Bronchial epithelial cell (primary cell): Measurements from ENCODE around the gene PCDHGA11. TPM values are rescaled to one million over a fixed set of nuclear protein-coding genes. Genes with fewer than 3 reads are reported as not detected.
"Not testable (repeated sequence)": the region's sequence is repeated elsewhere in the genome, so short reads cannot be mapped to it uniquely, and the experiment has no call there.

Source experiments
- DNase-seq: peaks from one replicate; pipeline ENCODE4 v3.0.0-alpha.2; 2010; ENCODE audit warnings: low read depth
- FAIRE-seq: peaks from 2 replicates; lab custom pipeline; 2011; peaks lifted over from hg19 to GRCh38; lab: Jason Lieb, UNC
- H3K27me3 ChIP-seq: 2 replicates; pipeline ENCODE4 v1.5.1; 2011; ENCODE audit warnings: low read length; ENCODE audit not compliant: control insufficient read depth, insufficient read depth
- H3K36me3 ChIP-seq: 2 replicates; pipeline ENCODE4 v1.5.1; 2011; ENCODE audit warnings: low read length; ENCODE audit not compliant: control insufficient read depth, insufficient read depth
- H3K4me3 ChIP-seq: 2 replicates; pipeline ENCODE4 v1.5.1; 2011; ENCODE audit warnings: mild to moderate bottlenecking, low read depth, low read length, control low read depth
- total RNA-seq: library from RNA; depleted of rRNA; stranded (reverse); fragments of >200 nt; gene quantifications from 2 replicates; pipeline ENCODE4 v1.2.1, GENCODE V29; 2014
- TF ChIP-seq, protein P1 (sequence below): IDR thresholded peaks from 2 replicates; pipeline ENCODE4 v1.5.1; 2011; ENCODE audit warnings: mild to moderate bottlenecking, moderate library complexity, low read length, control low read depth, inconsistent platforms; ENCODE audit not compliant: insufficient read depth, severe bottlenecking

Gene PCDHGA11
- total RNA-seq, result 1.6 and 3.2 TPM in 2 replicates

GRCh38 chr5:141420855-141421488 lies at the start of gene PCDHGA11:
PCDHGA11 (plus strand) TSS chr5:141421051; CDS start chr5:141421228, 177 bp downstream.
- H3K27me3 ChIP-seq, result peaks cover 5% of the 10 kb centered on the region
- DNase-seq, result peak; percentile 59
- no peak for FAIRE-seq
- TF ChIP-seq, protein P1, sequence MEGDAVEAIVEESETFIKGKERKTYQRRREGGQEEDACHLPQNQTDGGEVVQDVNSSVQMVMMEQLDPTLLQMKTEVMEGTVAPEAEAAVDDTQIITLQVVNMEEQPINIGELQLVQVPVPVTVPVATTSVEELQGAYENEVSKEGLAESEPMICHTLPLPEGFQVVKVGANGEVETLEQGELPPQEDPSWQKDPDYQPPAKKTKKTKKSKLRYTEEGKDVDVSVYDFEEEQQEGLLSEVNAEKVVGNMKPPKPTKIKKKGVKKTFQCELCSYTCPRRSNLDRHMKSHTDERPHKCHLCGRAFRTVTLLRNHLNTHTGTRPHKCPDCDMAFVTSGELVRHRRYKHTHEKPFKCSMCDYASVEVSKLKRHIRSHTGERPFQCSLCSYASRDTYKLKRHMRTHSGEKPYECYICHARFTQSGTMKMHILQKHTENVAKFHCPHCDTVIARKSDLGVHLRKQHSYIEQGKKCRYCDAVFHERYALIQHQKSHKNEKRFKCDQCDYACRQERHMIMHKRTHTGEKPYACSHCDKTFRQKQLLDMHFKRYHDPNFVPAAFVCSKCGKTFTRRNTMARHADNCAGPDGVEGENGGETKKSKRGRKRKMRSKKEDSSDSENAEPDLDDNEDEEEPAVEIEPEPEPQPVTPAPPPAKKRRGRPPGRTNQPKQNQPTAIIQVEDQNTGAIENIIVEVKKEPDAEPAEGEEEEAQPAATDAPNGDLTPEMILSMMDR, result peak; percentile 51
- peak within 1 kb of the TSS; percentile 40 for H3K4me3 ChIP-seq
- H3K36me3 ChIP-seq, result no peaks in the 10 kb centered on the region

- FAIRE-seq (no peak), DNase-seq (no peak)
- TF ChIP-seq, protein P1, result no peak
- peaks cover 9% of the 10 kb centered on the region for H3K27me3 ChIP-seq
- no peaks in the 10 kb centered on the region for H3K36me3 ChIP-seq
- H3K4me3 ChIP-seq, result no peak overlapping the region
Measured at GRCh38 chr5:141371572-141372475, 49.0 kb upstream of the PCDHGA11 start.

- TF ChIP-seq, protein P1, result peak; percentile 36
- FAIRE-seq, result no peak
- peak; percentile 29 for DNase-seq
- H3K36me3 ChIP-seq, result no peaks in the 10 kb centered on the region
- H3K4me3 ChIP-seq, result peak within 1 kb of the TSS; percentile 19
- peaks cover 9% of the 10 kb centered on the region for H3K27me3 ChIP-seq
Measured at GRCh38 chr5:141373673-141374317, 47.1 kb upstream of the PCDHGA11 start, which contains the start of gene PCDHGA6. PCDHGA6 (plus strand) TSS chr5:141373891; CDS start chr5:141374084, 193 bp downstream.

DNA sequence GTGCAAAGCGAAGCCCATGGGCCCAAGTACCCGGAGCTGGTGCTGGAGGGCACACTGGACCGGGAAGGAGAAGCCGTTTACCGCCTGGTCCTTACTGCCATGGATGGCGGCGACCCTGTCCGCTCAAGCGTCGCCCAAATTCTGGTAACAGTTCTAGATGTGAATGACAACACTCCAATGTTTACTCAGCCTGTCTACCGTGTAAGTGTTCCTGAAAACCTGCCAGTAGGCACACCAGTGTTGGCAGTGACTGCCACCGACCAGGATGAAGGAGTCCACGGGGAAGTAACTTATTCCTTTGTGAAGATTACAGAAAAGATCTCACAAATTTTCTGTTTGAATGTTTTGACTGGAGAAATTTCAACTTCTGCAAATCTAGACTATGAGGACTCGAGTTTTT lies 46.2 kb upstream of the PCDHGA11 start:
- Histone ChIP-seq H3K36me3 (no peaks in the 10 kb centered on the region), H3K4me3 (no peak overlapping the region), H3K27me3 (peaks cover 9% of the 10 kb centered on the region)
- TF ChIP-seq, protein P1, result no peak
- DNase-seq, result no peak
- peak; percentile 55 for FAIRE-seq

DNA sequence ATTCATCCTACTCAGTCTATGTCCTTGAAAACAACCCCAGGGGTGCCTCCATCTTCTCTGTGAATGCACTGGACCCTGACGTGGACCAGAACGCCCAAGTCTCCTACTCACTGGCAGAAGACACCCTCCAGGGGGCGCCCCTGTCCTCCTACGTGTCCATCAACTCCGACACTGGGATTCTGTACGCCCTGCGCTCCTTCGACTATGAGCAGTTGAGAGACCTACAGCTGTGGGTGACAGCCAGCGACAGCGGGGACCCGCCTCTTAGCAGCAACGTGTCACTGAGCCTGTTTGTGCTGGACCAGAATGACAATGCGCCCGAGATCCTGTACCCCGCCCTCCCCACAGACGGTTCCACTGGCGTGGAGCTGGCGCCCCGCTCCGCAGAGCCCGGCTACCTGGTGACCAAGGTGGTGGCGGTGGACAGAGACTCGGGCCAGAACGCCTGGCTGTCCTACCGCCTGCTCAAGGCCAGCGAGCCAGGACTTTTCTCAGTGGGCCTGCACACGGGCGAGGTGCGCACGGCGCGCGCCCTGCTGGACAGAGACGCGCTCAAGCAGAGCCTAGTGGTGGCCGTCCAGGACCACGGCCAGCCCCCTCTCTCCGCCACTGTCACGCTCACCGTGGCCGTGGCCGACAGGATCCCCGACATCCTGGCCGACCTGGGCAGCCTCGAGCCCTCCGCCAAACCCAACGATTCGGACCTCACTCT lies 45.3 kb upstream of the PCDHGA11 start:
- H3K4me3 ChIP-seq, H3K27me3 ChIP-seq, DNase-seq, FAIRE-seq, H3K36me3 ChIP-seq: not testable (repeated sequence)
